A549 (cell line): Measurements from ENCODE around the gene PNLIPRP3. TPM values are rescaled to one million over a fixed set of nuclear protein-coding genes. Genes with fewer than 3 reads are reported as not detected.

Experiments used
- ATAC-seq, 2 experiments: fragments of 200-7000 bp in 1 of 2; fragments of >200 bp in 1 of 2; cut with Nextera tagmentation in 1 of 2; cut with Tn5 transposase in 1 of 2; 3 replicates each; pipeline versions ENCODE4 v1.8.0 to v1.9.1; 2018 to 2020; ENCODE audit warnings: mild to moderate bottlenecking in 1 of 2, moderate library complexity in 1 of 2
- CTCF ChIA-PET: fragments of 300-600 bp; sonication (Branson Sonifier 250); formaldehyde crosslinking; extraction: SDS; loops from one replicate; lab custom pipeline; 2021; ENCODE audit warnings: antibody characterized with exemption, inconsistent platforms; lab: Yijun Ruan, JAX
- POLR2A ChIA-PET: fragments of 350-600 bp; formaldehyde crosslinking; extraction: SDS; loops from one replicate; lab custom pipeline; 2021; ENCODE audit warnings: antibody characterized with exemption, inconsistent platforms; lab: Yijun Ruan, JAX
- DNase-seq, 2 experiments: peaks; one replicate each; pipeline versions ENCODE4 v3.0.0 to v3.0.0-alpha.2; 2011 to 2016; ENCODE audit warnings: low read depth in 1 of 2, low spot score in 1 of 2
- FAIRE-seq: peaks from 2 replicates; lab custom pipeline; 2011; peaks lifted over from hg19 to GRCh38; lab: Jason Lieb, UNC
- H3K27ac ChIP-seq, 2 experiments: fragments of >200 bp; sonication (Bioruptor Twin); formaldehyde crosslinking; 3 replicates each; pipeline ENCODE4 v1.5.1; 2016 to 2017
- H3K4me1 ChIP-seq: fragments of >200 bp; sonication (Bioruptor Twin); formaldehyde crosslinking; 3 replicates; pipeline ENCODE4 v1.6.1; 2016
- H3K4me2 ChIP-seq: fragments of >200 bp; sonication (Bioruptor Twin); formaldehyde crosslinking; 3 replicates; pipeline ENCODE4 v1.6.1; 2016
- H3K4me3 ChIP-seq: fragments of >200 bp; sonication (Bioruptor Twin); formaldehyde crosslinking; 3 replicates; pipeline ENCODE4 v1.5.1; 2016
- H3K9me3 ChIP-seq: fragments of >200 bp; sonication (Bioruptor Twin); formaldehyde crosslinking; 3 replicates; pipeline ENCODE4 v1.6.1; 2016
- ATOH8 ChIP-seq: fragments of 250-450 bp; sonication (Bioruptor Pico); IDR thresholded peaks from 2 replicates; pipeline ENCODE4 v1.5.0; 2020; ENCODE audit warnings: low read depth, mild to moderate bottlenecking, moderate library complexity
- BHLHE40 ChIP-seq: IDR thresholded peaks from 2 replicates; pipeline ENCODE4 v1.6.1; 2012; ENCODE audit warnings: low read depth, low read length, inconsistent platforms
- E2F6 ChIP-seq: IDR thresholded peaks from 2 replicates; pipeline ENCODE4 v1.6.1; 2012; ENCODE audit warnings: low read depth, borderline replicate concordance
- EHF ChIP-seq: fragments of 250-450 bp; sonication (Bioruptor Pico); IDR thresholded peaks from 2 replicates; pipeline ENCODE4 v1.5.0; 2020; ENCODE audit warnings: mild to moderate bottlenecking
- EHMT2 ChIP-seq: fragments of 200-600 bp; sonication (generic); IDR thresholded peaks from 2 replicates; pipeline ENCODE4 v1.6.1; 2016; ENCODE audit warnings: antibody characterized with exemption, low read depth, mild to moderate bottlenecking, moderate library complexity
- ELK1 ChIP-seq: fragments of 150-350 bp; IDR thresholded peaks from 2 replicates; pipeline ENCODE4 v1.6.1; 2014; ENCODE audit warnings: low read depth, mild to moderate bottlenecking, low read length
- ESRRA ChIP-seq: fragments of 150-350 bp; IDR thresholded peaks from 2 replicates; pipeline ENCODE4 v1.6.1; 2014; ENCODE audit warnings: mild to moderate bottlenecking, low read length, borderline replicate concordance
- FOXS1 ChIP-seq: fragments of 250-450 bp; sonication (Bioruptor Pico); IDR thresholded peaks from 2 replicates; pipeline ENCODE4 v1.5.0; 2020; ENCODE audit warnings: mild to moderate bottlenecking, moderate library complexity
- GATA3 ChIP-seq: IDR thresholded peaks from 2 replicates; pipeline ENCODE4 v1.6.1; 2012; ENCODE audit warnings: borderline replicate concordance
- HDAC2 ChIP-seq: fragments of 200-600 bp; sonication (generic); IDR thresholded peaks from 2 replicates; pipeline ENCODE4 v1.6.1; 2016
- HEYL ChIP-seq: fragments of 250-450 bp; sonication (Bioruptor Pico); IDR thresholded peaks from 2 replicates; pipeline ENCODE4 v1.8.0; 2021; ENCODE audit warnings: mild to moderate bottlenecking, moderate library complexity
- HOXB13 ChIP-seq: fragments of 250-450 bp; sonication (Bioruptor Pico); IDR thresholded peaks from 2 replicates; pipeline ENCODE4 v1.5.0; 2020; ENCODE audit warnings: low read depth, mild to moderate bottlenecking, moderate library complexity
- HOXB5 ChIP-seq: fragments of 250-450 bp; sonication (Bioruptor Pico); IDR thresholded peaks from 2 replicates; pipeline ENCODE4 v1.5.0; 2020; ENCODE audit warnings: mild to moderate bottlenecking, moderate library complexity
- JUNB ChIP-seq: fragments of >200 bp; sonication (Bioruptor Twin); formaldehyde crosslinking; IDR thresholded peaks from 2 replicates; pipeline ENCODE4 v1.6.1; 2016
- KDM1A ChIP-seq: fragments of 200-600 bp; sonication (generic); IDR thresholded peaks from 2 replicates; pipeline ENCODE4 v1.6.1; 2016; ENCODE audit warnings: low read depth, mild to moderate bottlenecking
- KDM5A ChIP-seq: fragments of 200-600 bp; sonication (generic); IDR thresholded peaks from 2 replicates; pipeline ENCODE4 v1.6.1; 2016; ENCODE audit warnings: antibody characterized with exemption, mild to moderate bottlenecking
- MAFK ChIP-seq: fragments of 450-650 bp; IDR thresholded peaks from 2 replicates; pipeline ENCODE4 v1.6.1; 2014; ENCODE audit not compliant: partially characterized antibody
- MAZ ChIP-seq: fragments of 150-350 bp; IDR thresholded peaks from 2 replicates; pipeline ENCODE4 v1.6.1; 2014; ENCODE audit warnings: antibody characterized with exemption, low read depth, low read length, borderline replicate concordance
- MYC ChIP-seq: IDR thresholded peaks from 2 replicates; pipeline ENCODE4 v1.6.1; 2012; ENCODE audit warnings: mild to moderate bottlenecking, inconsistent platforms, low read length, improper control_type of control experiment, borderline replicate concordance
- NFE2L2 ChIP-seq: fragments of 150-350 bp; conservative IDR thresholded peaks from 2 replicates; pipeline ENCODE4 v1.6.1; 2014; ENCODE audit warnings: low read length
- NR3C1 ChIP-seq: fragments of >200 bp; sonication (Bioruptor Twin); formaldehyde crosslinking; IDR thresholded peaks from 3 replicates; pipeline ENCODE4 v1.6.1; 2017
- PHF8 ChIP-seq: fragments of 200-600 bp; sonication (generic); IDR thresholded peaks from 2 replicates; pipeline ENCODE4 v1.6.1; 2016; ENCODE audit warnings: low read depth, mild to moderate bottlenecking, antibody characterized with exemption, moderate library complexity, borderline replicate concordance
- POLR2A ChIP-seq: IDR thresholded peaks from 2 replicates; pipeline ENCODE4 v1.6.1; 2012; ENCODE audit warnings: mild to moderate bottlenecking, low read length
- POLR2AphosphoS2 ChIP-seq: conservative IDR thresholded peaks from 2 replicates; pipeline ENCODE4 v1.6.1; 2012; ENCODE audit warnings: low read length, improper control_type of control experiment, inconsistent platforms
- RAD21 ChIP-seq, 2 experiments: fragments of >200 bp in 1 of 2; sonication (Bioruptor Twin) in 1 of 2; formaldehyde crosslinking in 1 of 2; IDR thresholded peaks in 1 of 2; conservative IDR thresholded peaks in 1 of 2; 2 replicates in 1 of 2; 3 replicates in 1 of 2; pipeline ENCODE4 v1.6.1; 2012 to 2018; ENCODE audit warnings: inconsistent platforms in 1 of 2
- RARB ChIP-seq: fragments of 250-450 bp; sonication (Bioruptor Pico); IDR thresholded peaks from 2 replicates; pipeline ENCODE4 v1.8.0; 2021; ENCODE audit warnings: mild to moderate bottlenecking, moderate library complexity
- RCOR1 ChIP-seq: fragments of 150-350 bp; IDR thresholded peaks from 2 replicates; pipeline ENCODE4 v1.6.1; 2014; ENCODE audit warnings: antibody characterized with exemption, low read length, low read depth
- REST ChIP-seq: fragments of 200-600 bp; sonication (generic); IDR thresholded peaks from 2 replicates; pipeline ENCODE4 v1.6.1; 2016; ENCODE audit warnings: antibody characterized with exemption, mild to moderate bottlenecking, moderate library complexity
- RNF2 ChIP-seq: fragments of 200-600 bp; sonication (generic); IDR thresholded peaks from 2 replicates; pipeline ENCODE4 v1.6.1; 2016; ENCODE audit warnings: low read depth, mild to moderate bottlenecking, antibody characterized with exemption, moderate library complexity, borderline replicate concordance
- TFCP2L1 ChIP-seq: fragments of 250-450 bp; sonication (Bioruptor Pico); IDR thresholded peaks from 2 replicates; pipeline ENCODE4 v1.5.0; 2021; ENCODE audit warnings: mild to moderate bottlenecking
- ZFP36 ChIP-seq: fragments of 450-650 bp; IDR thresholded peaks from 2 replicates; pipeline ENCODE4 v1.6.1; 2014; ENCODE audit warnings: borderline replicate concordance; ENCODE audit not compliant: partially characterized antibody
- WGBS: methylation state at CpG from one replicate; pipeline ENCODE4 v1.1.6; 2017; ENCODE audit errors: missing lambda C conversion rate; 5-methylcytosine and 5-hydroxymethylcytosine counted together
- polyA plus RNA-seq, 4 experiments: library from polyadenylated mRNA; depleted of rRNA in 3 of 4; stranded (reverse); fragments of >200 nt; fragmentation: RNase III in 1 of 4; extraction: RNeasy Plus Mini Kit Qiagen cat#74134 plus additional on column Dnase treatment in 1 of 4; gene quantifications; 2 replicates in 3 of 4; 3 replicates in 1 of 4; pipeline ENCODE4 v1.2.3, GENCODE V29; 2011 to 2017

The PNLIPRP3 gene
- polyA plus RNA-seq, 2 of the 4 experiments (the other 2 are of a cell fraction) = not detected

GRCh38 chr10:116522803-116523381, 95.2 kb downstream of the PNLIPRP3 start (continued):
- TF ChIP-seq HOXB5 = no peak
- no peak for TF ChIP-seq HOXB13 (CRISPR knock-in tag)
- no peak for TF ChIP-seq BHLHE40
- TF ChIP-seq GATA3 = no peak
- TF ChIP-seq POLR2AphosphoS2 = no peak
- TF ChIP-seq RAD21 (conservative IDR thresholded peaks at IDR 0.05 in 1 of 2, IDR thresholded peaks at IDR 0.05 in 1 of 2) = no peak
- no peak for TF ChIP-seq ELK1
- TF ChIP-seq POLR2A = no peak
- TF ChIP-seq E2F6 = no peak
- TF ChIP-seq NFE2L2 = no peak

- CTCF ChIA-PET = interaction anchor here (0.7 to 1.1 kb wide), 4 partner anchors 11 to 263 kb away, joined by 3 to 4 read pairs (median 3); no protein-coding TSS in a partner anchor
- H3K4me3 ChIP-seq = no peak overlapping the region
- POLR2A ChIA-PET = no interaction called here
- no peaks in the 10 kb centered on the region for H3K9me3 ChIP-seq
- no peak overlapping the region for H3K4me2 ChIP-seq
- 9% methylated on average over 3 of the region's 3 CpGs for WGBS
- ATAC-seq = peak in 1 of 2 experiments; percentile 16; a peak in 1 of 6 replicates
- TF ChIP-seq JUNB = no peak
- TF ChIP-seq RNF2 = no peak
- no peak for TF ChIP-seq ESRRA
- no peak for TF ChIP-seq KDM1A
- no peak for TF ChIP-seq ZFP36
- TF ChIP-seq RARB (CRISPR knock-in tag) = no peak
- no peak for TF ChIP-seq EHF
- no peak for TF ChIP-seq NR3C1
- no peak for TF ChIP-seq HOXB5
- TF ChIP-seq MAZ = no peak
- no peak for TF ChIP-seq HEYL (CRISPR knock-in tag)
- no peak for TF ChIP-seq ATOH8 (CRISPR knock-in tag)
- no peak for TF ChIP-seq PHF8
- no peak for TF ChIP-seq RCOR1
- no peak for FAIRE-seq
- H3K27ac ChIP-seq = no peak overlapping the region
- DNase-seq = no peak
- no peaks in the 10 kb centered on the region for H3K4me1 ChIP-seq
Observed at GRCh38 chr10:116524736-116525135, 97.1 kb downstream of the PNLIPRP3 start.

GRCh38 chr10:116526219-116526618, 98.6 kb downstream of the PNLIPRP3 start:
- no peaks in the 10 kb centered on the region for H3K9me3 ChIP-seq
- no peak overlapping the region for H3K4me3 ChIP-seq
- no peak overlapping the region for H3K27ac ChIP-seq
- H3K4me1 ChIP-seq = no peaks in the 10 kb centered on the region
- WGBS = 3% methylated on average over 3 of the region's 3 CpGs
- no peak for ATAC-seq
- no peak for DNase-seq
- no peak for FAIRE-seq
- no peak overlapping the region for H3K4me2 ChIP-seq
- CTCF ChIA-PET = interaction anchor here (1.3 kb wide), 1 partner anchor 10 kb away, joined by 3 read pairs; no protein-coding TSS in a partner anchor
- POLR2A ChIA-PET = no interaction called here
- no peak for TF ChIP-seq PHF8
- TF ChIP-seq NFE2L2 = no peak
- no peak for TF ChIP-seq EHMT2
- TF ChIP-seq KDM5A = no peak
- TF ChIP-seq RCOR1 = no peak
- TF ChIP-seq ZFP36 = no peak
- TF ChIP-seq HDAC2 = no peak
- TF ChIP-seq TFCP2L1 (CRISPR knock-in tag) = no peak
- TF ChIP-seq REST = no peak
- no peak for TF ChIP-seq FOXS1 (CRISPR knock-in tag)
- TF ChIP-seq JUNB = no peak
- no peak for TF ChIP-seq HOXB5
- no peak for TF ChIP-seq MYC
- TF ChIP-seq MAFK = no peak
